IMR-90 (cell line): ENCODE measurements around the gene H2BK1. TPM values are rescaled to one million over a fixed set of nuclear protein-coding genes. Genes with fewer than 3 reads are reported as not detected.

Source experiments
- ATAC-seq: fragments of 200-7000 bp; cut with Tn5 transposase; 2 replicates; pipeline ENCODE4 v1.9.1; 2020; ENCODE audit warnings: low read depth, mild to moderate bottlenecking, moderate library complexity
- BruUV-seq: library from RNA; stranded (reverse); fragments of 400-500 nt; replicated peaks from 2 replicates; lab custom pipeline; 2021; lab: Mats Ljungman, UMichigan
- CTCF ChIA-PET: fragments of 300-600 bp; formaldehyde crosslinking; extraction: SDS; loops from one replicate; lab custom pipeline; 2021; ENCODE audit warnings: antibody characterized with exemption; lab: Yijun Ruan, JAX
- POLR2A ChIA-PET: fragments of 300-600 bp; sonication (Branson Sonifier 250); formaldehyde crosslinking; loops from one replicate; lab custom pipeline; 2022; ENCODE audit warnings: antibody characterized with exemption; ENCODE audit not compliant: unreplicated experiment; lab: Charles Lee
- DNase-seq: peaks from one replicate; pipeline ENCODE4 v3.0.0; 2013
- H2AFZ ChIP-seq: replicated peaks from 2 replicates; pipeline ENCODE3; 2013; ENCODE audit warnings: low read length, mild to moderate bottlenecking; ENCODE audit not compliant: poor library complexity
- H2AK5ac ChIP-seq: 2 replicates; pipeline ENCODE4 v1.6.1; 2013; ENCODE audit warnings: low read depth, low read length, inconsistent platforms
- H2AK9ac ChIP-seq: replicated peaks from 2 replicates; pipeline ENCODE3; 2013; ENCODE audit warnings: mild to moderate bottlenecking, low read depth, low read length, moderate library complexity; ENCODE audit not compliant: poor library complexity
- H2BK120ac ChIP-seq: 2 replicates; pipeline ENCODE4 v1.6.1; 2013; ENCODE audit warnings: low read depth, low read length, inconsistent platforms
- H2BK15ac ChIP-seq: 3 replicates; pipeline ENCODE4 v1.6.1; 2013; ENCODE audit warnings: low read depth, low read length, inconsistent platforms
- H2BK20ac ChIP-seq: 2 replicates; pipeline ENCODE4 v1.6.1; 2013; ENCODE audit warnings: low read depth, mild to moderate bottlenecking, inconsistent platforms, low read length, moderate library complexity
- H2BK5ac ChIP-seq: 2 replicates; pipeline ENCODE4 v1.6.1; 2013; ENCODE audit warnings: mild to moderate bottlenecking, low read depth, low read length, inconsistent platforms; ENCODE audit not compliant: poor library complexity, severe bottlenecking
- H3K14ac ChIP-seq: replicated peaks from 2 replicates; pipeline ENCODE4 v1.6.1; 2013; ENCODE audit warnings: low read depth, low read length, inconsistent platforms
- H3K18ac ChIP-seq: 2 replicates; pipeline ENCODE4 v1.6.1; 2013; ENCODE audit warnings: low read depth, low read length, control low read depth
- H3K23ac ChIP-seq: 2 replicates; pipeline ENCODE4 v1.6.1; 2013; ENCODE audit warnings: low read depth, low read length, inconsistent platforms
- H3K27ac ChIP-seq: 2 replicates; pipeline ENCODE4 v1.5.1; 2013; ENCODE audit warnings: mild to moderate bottlenecking, control low read depth, low read length; ENCODE audit not compliant: insufficient read depth
- H3K27me3 ChIP-seq: 2 replicates; pipeline ENCODE4 v1.6.1; 2013; ENCODE audit warnings: low read length; ENCODE audit not compliant: control insufficient read depth, insufficient read depth
- H3K36me3 ChIP-seq: 2 replicates; pipeline ENCODE4 v1.6.1; 2013; ENCODE audit warnings: low read length, mixed read lengths; ENCODE audit not compliant: control insufficient read depth, insufficient read depth
- H3K4ac ChIP-seq: 2 replicates; pipeline ENCODE4 v1.6.1; 2013; ENCODE audit warnings: low read depth, low read length, inconsistent platforms
- H3K4me1 ChIP-seq: 2 replicates; pipeline ENCODE4 v1.6.1; 2013; ENCODE audit warnings: low read length, mixed read lengths; ENCODE audit not compliant: control insufficient read depth, insufficient read depth
- H3K4me2 ChIP-seq: 2 replicates; pipeline ENCODE4 v1.6.1; 2013; ENCODE audit warnings: low read depth, mild to moderate bottlenecking, control low read depth, low read length, moderate library complexity
- H3K4me3 ChIP-seq: 2 replicates; pipeline ENCODE4 v1.5.1; 2013; ENCODE audit warnings: low read depth, mild to moderate bottlenecking, control low read depth, low read length, moderate library complexity; ENCODE audit not compliant: insufficient read depth
- H3K56ac ChIP-seq: 2 replicates; pipeline ENCODE4 v1.6.1; 2013; ENCODE audit warnings: low read length, inconsistent platforms; ENCODE audit not compliant: insufficient read depth; ENCODE audit errors: extremely low read depth
- H3K79me1 ChIP-seq, 2 experiments: 2 replicates each; pipeline ENCODE4 v1.6.1; 2013; ENCODE audit warnings: low read length in 2 of 2, inconsistent platforms in 1 of 2, low read depth in 1 of 2
- H3K9ac ChIP-seq: 2 replicates; pipeline ENCODE4 v1.6.1; 2013; ENCODE audit warnings: low read depth, low read length, control low read depth
- H3K9me1 ChIP-seq: 2 replicates; pipeline ENCODE4 v1.6.1; 2013; ENCODE audit warnings: low read length, inconsistent platforms; ENCODE audit not compliant: insufficient read depth
- H3K9me3 ChIP-seq: 2 replicates; pipeline ENCODE4 v1.6.1; 2013; ENCODE audit warnings: low read length; ENCODE audit not compliant: control insufficient read depth, insufficient read depth
- H4K20me1 ChIP-seq: 2 replicates; pipeline ENCODE4 v1.6.1; 2013; ENCODE audit warnings: low read length, inconsistent platforms; ENCODE audit not compliant: insufficient read depth
- H4K5ac ChIP-seq: 2 replicates; pipeline ENCODE4 v1.6.1; 2013; ENCODE audit warnings: mild to moderate bottlenecking, low read depth, low read length, control low read depth
- H4K8ac ChIP-seq, 2 experiments: 2 replicates each; pipeline ENCODE4 v1.6.1; 2013; ENCODE audit warnings: low read depth in 2 of 2, low read length in 2 of 2, control low read depth in 1 of 2, inconsistent platforms in 1 of 2
- H4K91ac ChIP-seq: 2 replicates; pipeline ENCODE4 v1.6.1; 2013; ENCODE audit warnings: low read depth, low read length, inconsistent platforms; ENCODE audit not compliant: insufficient read depth
- BHLHE40 ChIP-seq: fragments of 150-350 bp; IDR thresholded peaks from 2 replicates; pipeline ENCODE4 v1.6.1; 2016; ENCODE audit warnings: mild to moderate bottlenecking, low read depth, low read length
- CEBPB ChIP-seq: IDR thresholded peaks from 2 replicates; pipeline ENCODE4 v1.6.1; 2012; ENCODE audit warnings: low read depth, low read length, improper control_type of control experiment
- ELK1 ChIP-seq: fragments of 150-350 bp; IDR thresholded peaks from 2 replicates; pipeline ENCODE4 v1.6.1; 2016; ENCODE audit warnings: low read depth, mild to moderate bottlenecking, low read length, moderate library complexity, borderline replicate concordance
- FOS ChIP-seq: fragments of 150-350 bp; IDR thresholded peaks from 2 replicates; pipeline ENCODE4 v1.6.1; 2016; ENCODE audit warnings: low read depth, low read length
- MAFK ChIP-seq: IDR thresholded peaks from 2 replicates; pipeline ENCODE4 v1.6.1; 2012; ENCODE audit warnings: low read depth, low read length, improper control_type of control experiment
- MAZ ChIP-seq: IDR thresholded peaks from 2 replicates; pipeline ENCODE4 v1.6.1; 2012; ENCODE audit warnings: low read depth, mild to moderate bottlenecking, low read length, improper control_type of control experiment, moderate library complexity, borderline replicate concordance
- MXI1 ChIP-seq: IDR thresholded peaks from 2 replicates; pipeline ENCODE4 v1.6.1; 2012; ENCODE audit warnings: low read depth, mild to moderate bottlenecking, low read length, moderate library complexity, borderline replicate concordance
- NFE2L2 ChIP-seq: fragments of 150-350 bp; IDR thresholded peaks from 2 replicates; pipeline ENCODE4 v1.6.1; 2016; ENCODE audit warnings: low read depth, mild to moderate bottlenecking, low read length
- RAD21 ChIP-seq: IDR thresholded peaks from 2 replicates; pipeline ENCODE4 v1.6.1; 2012; ENCODE audit warnings: low read length, improper control_type of control experiment
- RCOR1 ChIP-seq: IDR thresholded peaks from 2 replicates; pipeline ENCODE4 v1.6.1; 2012; ENCODE audit warnings: mild to moderate bottlenecking, low read length, improper control_type of control experiment; ENCODE audit not compliant: insufficient replicate concordance
- RFX5 ChIP-seq: IDR thresholded peaks from 2 replicates; pipeline ENCODE4 v1.8.0; 2012; ENCODE audit warnings: low read depth, mild to moderate bottlenecking, low read length, moderate library complexity
- WGBS, 2 experiments: methylation state at CpG; one replicate each; pipeline versions ENCODE4 v1.1.5 to v1.1.7; 2013; ENCODE audit warnings: missing lambda C conversion rate in 2 of 2; ENCODE audit not compliant: insufficient read length in 1 of 2; ENCODE audit errors: extremely low coverage in 2 of 2; 5-methylcytosine and 5-hydroxymethylcytosine counted together
- dilution Hi-C: fragments of 300-500 bp; cut with HindIII; formaldehyde crosslinking; loops from one replicate; pipeline ENCODE4 v1.14.3; 2018; ENCODE audit warnings: low sequenced_read_pairs; ENCODE audit not compliant: unreplicated experiment
- in situ Hi-C: fragments of 300-500 bp; cut with MboI; formaldehyde crosslinking; loops from 3 replicates; pipeline ENCODE4 v1.14.3; 2019; ENCODE audit warnings: low sequenced_read_pairs, inconsistent platforms, mixed read lengths
- intact Hi-C: fragments of 100-400 bp; cut with micrococcal nuclease; formaldehyde crosslinking; loops from 2 replicates; pipeline ENCODE4 v1.10.0; 2022
- polyA plus RNA-seq, 3 experiments: library from polyadenylated mRNA; depleted of rRNA; stranded (reverse); fragments of >200 nt; gene quantifications; 2 replicates each; pipeline ENCODE4 v1.2.3, GENCODE V29; 2012; ENCODE audit warnings: low replicate concordance in 1 of 3
- total RNA-seq: library from RNA; depleted of rRNA; stranded (reverse); fragments of >200 nt; gene quantifications from 2 replicates; pipeline ENCODE4 v1.2.3, GENCODE V29; 2012

H2BK1 gene
- total and polyA plus RNA-seq, 2 of the 4 experiments (the other 2 are of a cell fraction): not detected

- TF ChIP-seq MAZ: no peak
These were observed 28.9 kb upstream of the H2BK1 start (continued) for GRCh38 chr7:151238924-151239836.

DNA sequence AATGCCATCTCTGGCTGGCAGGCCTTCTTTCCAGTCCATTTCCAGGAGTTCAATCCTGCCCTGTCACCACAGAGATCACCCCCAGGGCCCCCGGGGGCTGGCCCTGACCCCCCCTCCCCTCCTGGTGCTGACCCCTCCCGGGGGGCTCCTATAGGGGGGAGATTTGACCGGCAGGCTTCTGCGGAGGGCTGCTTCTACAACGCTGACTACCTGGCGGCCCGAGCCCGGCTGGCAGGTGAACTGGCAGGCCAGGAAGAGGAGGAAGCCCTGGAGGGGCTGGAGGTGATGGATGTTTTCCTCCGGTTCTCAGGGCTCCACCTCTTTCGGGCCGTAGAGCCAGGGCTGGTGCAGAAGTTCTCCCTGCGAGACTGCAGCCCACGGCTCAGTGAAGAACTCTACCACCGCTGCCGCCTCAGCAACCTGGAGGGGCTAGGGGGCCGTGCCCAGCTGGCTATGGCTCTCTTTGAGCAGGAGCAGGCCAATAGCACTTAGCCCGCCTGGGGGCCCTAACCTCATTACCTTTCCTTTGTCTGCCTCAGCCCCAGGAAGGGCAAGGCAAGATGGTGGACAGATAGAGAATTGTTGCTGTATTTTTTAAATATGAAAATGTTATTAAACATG is 28.0 kb upstream of the H2BK1 start:
- Histone ChIP-seq H2BK15ac (no peak overlapping the region), H3K79me1 (peaks cover 3 to 91% of the 10 kb centered on the region in 2 experiments; a peak in 3 of 4 replicates), H3K4me3 (no peak overlapping the region), H3K23ac (no peak overlapping the region), H4K20me1 (peaks cover 82% of the 10 kb centered on the region), H3K9me3 (no peaks in the 10 kb centered on the region), H3K4me1 (peaks cover 9% of the 10 kb centered on the region), H3K27ac (no peak overlapping the region), H3K27me3 (no peaks in the 10 kb centered on the region), H3K18ac (no peak overlapping the region), H4K91ac (no peak overlapping the region), H3K4ac (no peak overlapping the region), H2AK5ac (no peak overlapping the region), H3K14ac (no peak overlapping the region), H2BK120ac (no peak overlapping the region), H3K4me2 (no peak overlapping the region), H3K36me3 (peaks cover 80% of the 10 kb centered on the region), H2AFZ (no peak overlapping the region), H3K9ac (no peak overlapping the region), H2AK9ac (no peak overlapping the region), H3K9me1 (0 out of 2 replicates have a peak, but pooled peaks cover 4% of the 10 kb centered on the region), H4K5ac (no peak overlapping the region), H2BK5ac (no peak overlapping the region), H2BK20ac (no peak overlapping the region), H4K8ac (no peak overlapping the region), H3K56ac (no peak overlapping the region)
- no TSS peak for BruUV-seq
- WGBS, 2 experiments: 80% methylated on average over 1 of the region's 17 CpGs; no CpG with 5 or more reads in 1 of the 2 experiments
- no peak for DNase-seq
- intact Hi-C loops: no loop called here
- no peak for ATAC-seq
- TF ChIP-seq RAD21 (no peak), RCOR1 (no peak), RFX5 (no peak), MAZ (no peak), FOS (no peak), ELK1 (no peak), MXI1 (no peak), MAFK (no peak), NFE2L2 (no peak), BHLHE40 (no peak), CEBPB (no peak)
- in situ Hi-C loops: no loop called here
- ChIA-PET POLR2A (no interaction called here), CTCF (no interaction called here)
- dilution Hi-C loops: no loop called here
